Right forelimb (tissue), 1 donor: ENCODE measurements around the gene KIT.

Experiments used
- DNase-seq: peaks from one replicate; pipeline ENCODE4 v3.0.0-alpha.2; 2018

The KIT gene

DNA sequence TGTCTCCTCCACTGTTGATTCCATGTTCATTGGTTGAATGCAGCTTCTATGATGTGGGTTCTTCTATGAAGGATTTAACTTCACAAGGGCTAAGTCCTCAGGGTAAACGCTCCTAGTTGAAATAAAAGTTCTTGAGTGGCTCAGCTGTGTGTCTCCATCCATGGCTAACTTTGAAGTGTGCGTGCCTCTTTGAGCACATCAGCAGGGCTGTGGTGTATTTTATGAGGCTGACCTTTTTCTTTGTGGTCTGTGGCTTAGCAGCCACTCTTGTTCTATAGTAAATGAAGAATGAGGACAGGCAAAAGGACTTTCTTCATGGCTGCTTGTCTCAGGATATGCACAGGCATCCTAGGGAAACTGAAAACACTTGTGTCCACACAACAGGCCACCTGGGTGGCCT, 88.5 kb downstream of the KIT start:
- no peak for DNase-seq

DNA sequence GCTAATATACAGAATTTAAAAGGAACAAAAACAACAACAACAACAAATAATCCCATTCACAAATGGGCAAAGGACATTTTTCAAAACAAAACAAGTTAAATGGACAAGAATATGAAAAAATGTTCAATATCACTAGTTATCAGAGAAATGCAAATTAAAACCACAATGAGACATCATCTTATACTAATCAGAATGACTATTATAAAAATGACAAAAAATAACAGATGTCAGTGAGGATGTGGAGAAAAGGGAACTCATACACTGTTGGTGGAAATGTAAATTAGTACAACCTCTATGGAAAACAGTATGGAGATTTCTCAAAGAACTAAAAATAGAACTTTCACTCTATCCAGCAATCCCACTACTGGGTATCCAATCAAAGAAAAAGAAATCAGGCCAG, 92.6 kb downstream of the KIT start:
- DNase-seq = no peak

DNA sequence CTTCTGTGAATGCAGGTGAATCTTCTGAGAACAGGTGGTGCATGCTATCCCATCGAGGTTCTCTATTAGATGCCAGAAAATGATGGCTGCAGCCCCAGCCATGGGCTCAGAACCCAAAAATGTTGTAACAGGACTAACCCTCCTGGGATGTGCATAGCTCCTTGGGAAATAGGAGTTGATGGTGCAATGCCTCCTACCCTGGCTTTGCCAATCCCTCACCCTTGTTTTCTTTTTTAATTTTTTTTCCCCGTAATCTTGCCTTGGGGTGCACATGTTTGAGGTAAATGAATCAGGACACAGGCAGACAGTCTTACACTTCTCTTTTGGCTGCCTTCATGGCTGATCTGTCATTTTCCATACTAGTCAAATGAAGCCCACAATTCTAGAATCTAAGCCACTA, 96.6 kb downstream of the KIT start:
- DNase-seq = no peak

DNA sequence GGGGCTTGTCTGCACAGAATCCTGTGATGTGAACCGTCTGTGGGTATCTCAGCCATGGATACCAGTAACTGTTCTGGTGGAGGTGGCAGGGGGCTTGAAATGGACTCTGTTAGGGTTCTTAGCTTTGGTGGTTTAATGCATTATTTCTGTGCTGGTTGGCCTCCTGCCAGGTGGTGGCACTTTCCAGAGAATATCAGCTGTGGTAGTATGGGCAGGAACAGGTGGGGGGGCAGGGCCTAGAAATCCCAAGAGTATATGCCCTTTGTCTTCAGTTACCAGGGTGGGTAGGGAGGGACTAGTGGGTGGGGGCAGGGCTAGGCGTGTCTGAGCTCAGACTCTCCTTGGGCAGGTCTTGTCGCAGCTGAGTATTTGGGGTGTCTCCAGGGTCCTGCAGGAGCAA, 106.7 kb downstream of the KIT start:
- DNase-seq = no peak

DNA sequence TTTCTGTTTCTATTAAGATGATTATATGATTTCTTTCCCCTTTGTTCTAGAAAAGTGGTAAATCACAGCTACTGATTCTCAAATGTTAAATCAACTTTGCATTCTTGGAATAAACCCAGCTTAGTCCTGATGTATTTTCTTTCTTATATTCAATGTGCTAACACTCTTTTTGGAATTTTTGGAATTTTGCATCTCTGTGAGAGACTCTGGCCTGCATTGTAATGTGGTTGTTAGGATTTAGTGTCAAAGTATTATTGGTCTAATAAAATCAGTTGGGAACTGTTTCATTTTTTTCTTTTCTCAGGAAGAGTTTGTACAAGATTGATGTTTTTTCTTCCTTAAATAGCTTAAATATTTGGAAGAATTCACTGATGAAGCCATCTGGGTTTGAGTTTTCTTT, 109.6 kb downstream of the KIT start:
- no peak for DNase-seq

DNA sequence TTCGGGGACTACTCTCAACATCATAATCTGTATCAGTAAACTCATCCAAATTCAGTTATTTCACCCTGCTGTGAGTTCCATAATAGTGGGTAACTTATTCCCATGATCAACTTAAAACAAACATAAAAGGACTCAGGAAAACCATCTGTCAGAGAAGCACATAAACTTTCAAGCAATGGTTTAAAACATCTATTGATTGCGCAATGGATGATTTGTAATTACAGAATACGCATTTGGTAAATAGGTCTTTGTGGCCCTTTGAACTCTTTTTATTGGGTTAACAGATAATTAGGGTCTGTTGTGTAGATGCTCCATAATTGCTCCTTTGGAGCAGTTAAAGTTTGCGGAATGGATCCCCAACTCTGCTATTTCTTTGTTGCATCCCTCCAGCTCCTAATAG, 115.3 kb downstream of the KIT start:
- DNase-seq = no peak

DNA sequence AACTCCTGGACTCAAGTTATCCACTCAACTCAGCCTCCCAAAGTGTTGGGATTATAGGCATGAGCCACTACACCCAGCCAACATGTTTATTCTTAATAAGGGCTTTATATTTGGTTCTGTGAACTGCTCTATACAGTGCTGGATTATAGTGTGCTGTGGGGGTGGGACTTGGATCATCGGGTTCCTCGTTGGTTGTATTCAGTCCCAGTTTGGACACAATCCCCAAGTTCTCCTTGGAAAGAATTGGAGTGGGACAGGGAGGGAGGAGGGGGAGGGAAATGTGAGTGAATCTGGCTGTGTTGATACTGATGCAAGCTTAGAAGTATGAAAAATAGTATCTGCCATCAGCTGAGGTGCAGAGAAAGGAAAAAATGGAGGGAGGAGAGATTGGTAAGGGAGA, 121.3 kb downstream of the KIT start:
- no peak for DNase-seq

DNA sequence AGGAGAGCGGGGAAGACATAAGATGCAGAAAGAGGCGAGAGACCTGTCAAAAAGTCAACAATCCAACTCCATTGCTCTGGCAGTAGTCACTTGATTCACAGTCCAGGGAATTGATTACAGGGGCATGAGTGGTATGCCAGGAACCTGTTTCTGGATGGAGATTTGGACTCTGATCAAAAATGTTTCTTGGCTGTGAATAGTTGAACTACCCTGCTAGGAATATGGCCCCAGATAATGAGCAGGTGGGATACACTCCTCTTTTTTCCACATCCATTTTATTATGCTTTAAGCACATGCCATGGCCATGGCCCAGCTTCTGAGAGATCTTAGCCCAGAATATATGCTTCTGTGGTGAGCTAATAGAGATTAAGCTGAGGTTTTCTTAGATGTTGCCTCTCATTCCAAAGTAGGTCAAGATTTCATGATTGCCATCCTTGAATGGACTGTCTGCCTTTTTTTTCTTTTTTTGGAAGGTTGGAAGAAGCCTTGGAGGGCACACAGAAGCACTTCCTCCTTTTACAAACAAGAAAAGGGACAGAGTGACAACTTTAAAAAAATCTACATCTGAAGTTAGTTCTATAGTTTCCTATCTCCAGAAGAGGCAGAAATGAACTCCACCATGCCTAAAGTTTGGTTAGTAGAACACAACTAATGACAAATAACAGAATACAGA, 121.9 kb downstream of the KIT start:
- no peak for DNase-seq

DNA sequence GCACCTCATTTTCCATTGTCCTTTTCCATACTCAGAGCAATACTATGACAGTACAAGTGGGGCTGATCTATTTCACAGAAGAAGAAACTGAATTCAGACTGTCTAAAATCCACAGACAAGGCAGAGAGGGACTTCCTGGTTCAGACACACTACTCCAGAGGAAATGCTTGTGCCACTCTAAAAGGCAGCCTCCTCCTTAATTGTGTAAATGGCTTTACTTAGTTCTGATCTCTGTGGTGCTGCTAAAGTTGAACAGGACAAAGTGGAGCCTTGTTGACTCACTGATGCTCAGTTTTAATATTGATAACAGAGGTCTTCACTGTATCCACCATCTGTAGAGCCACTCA, 122.4 kb downstream of the KIT start:
- DNase-seq = no peak

DNA sequence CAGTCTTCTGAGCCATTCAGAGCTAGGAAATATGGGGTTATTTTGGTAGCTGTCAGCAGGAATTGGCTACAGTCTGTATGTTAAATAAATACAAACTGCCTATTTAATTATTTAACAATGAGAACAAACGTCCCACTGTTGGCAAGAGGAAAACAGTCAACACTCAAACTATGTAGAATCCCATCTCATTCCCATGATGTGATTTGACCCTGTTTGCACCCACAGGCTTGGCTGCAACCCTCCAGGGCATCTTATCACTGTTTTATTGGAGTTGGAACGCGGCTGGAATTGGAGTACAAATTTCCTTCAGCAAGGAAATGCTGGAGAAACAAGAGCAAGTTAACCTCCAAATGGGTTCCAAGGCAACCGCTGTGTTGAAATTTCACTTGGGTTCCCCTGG, 124.0 kb downstream of the KIT start:
- peak; percentile 47 for DNase-seq

DNA sequence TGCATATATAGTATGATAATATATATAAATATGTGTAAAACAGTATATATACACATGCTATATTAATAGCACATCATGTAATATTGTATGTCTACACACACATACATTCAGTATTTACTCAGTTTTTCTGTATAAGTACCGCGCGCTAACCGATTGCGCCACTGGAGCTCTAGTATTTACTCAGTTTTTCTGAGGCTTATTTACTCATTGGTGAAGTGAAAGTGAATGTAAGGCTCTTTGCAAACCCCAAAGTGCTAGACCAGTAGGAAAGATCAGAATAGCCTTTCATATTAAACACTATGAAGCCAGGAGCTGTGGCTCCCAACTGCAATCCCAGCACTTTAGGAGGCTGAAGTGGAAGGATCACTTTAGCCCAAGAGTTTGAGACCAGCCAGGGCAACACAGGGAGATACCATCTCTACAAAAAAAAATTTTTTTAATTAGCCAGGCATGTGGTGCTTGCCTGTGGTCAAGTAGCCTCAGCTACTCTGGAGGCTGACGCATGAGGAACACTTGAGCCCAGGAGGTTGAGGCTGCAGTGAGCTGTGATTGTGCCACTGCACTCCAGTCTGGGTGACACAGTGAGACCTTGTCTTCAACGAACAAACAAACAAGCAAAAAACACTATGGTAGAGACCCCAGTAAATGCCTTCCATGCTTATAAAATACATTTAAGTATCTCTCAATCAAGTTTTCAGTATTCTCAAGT, 125.8 kb downstream of the KIT start:
- no peak for DNase-seq

DNA sequence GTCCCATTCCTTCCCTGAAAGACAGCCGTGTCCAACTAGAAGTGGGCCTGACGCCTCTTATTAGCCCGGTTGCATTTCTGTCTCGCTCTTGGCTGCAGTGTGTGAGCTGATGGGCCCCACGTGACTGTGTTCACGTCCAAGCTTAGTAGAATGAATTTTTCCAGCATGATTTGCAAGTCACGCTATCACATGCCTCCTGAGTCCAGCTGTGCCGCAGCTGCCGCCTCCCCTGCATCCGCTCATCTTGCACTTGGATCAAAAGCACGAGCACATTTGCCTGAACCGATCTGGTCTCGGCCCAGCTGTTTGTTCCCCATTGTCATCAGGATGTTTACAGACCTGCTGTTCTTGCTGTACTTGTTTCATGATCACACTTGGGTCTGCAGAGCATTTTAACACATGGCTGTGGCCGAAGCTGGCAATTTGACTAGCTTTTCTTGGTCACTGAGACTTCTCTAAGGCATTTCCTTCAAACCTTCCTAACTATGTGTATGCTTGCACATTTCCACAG, 126.5 kb downstream of the KIT start:
- DNase-seq = peak; percentile 90
